Esophagus squamous epithelium (tissue), 4 donors: Measurements from ENCODE around the gene COL16A1.

Experiments
- POLR2A ChIP-seq, 4 donors: fragments of 450-650 bp; IDR thresholded peaks; one replicate each; pipeline ENCODE4 v1.6.1; 2017; ENCODE audit warnings: antibody characterized with exemption in 4 of 4, mild to moderate bottlenecking in 4 of 4, moderate library complexity in 3 of 4
- TF ChIP-seq, protein P1 (sequence below), 6 experiments: fragments of 450-650 bp in 4 of 6; fragments of 200-600 bp in 2 of 6; sonication (generic) in 2 of 6; IDR thresholded peaks; one replicate each; pipeline ENCODE4 v1.5.1; 2016 to 2019; ENCODE audit warnings: antibody characterized with exemption in 6 of 6, mild to moderate bottlenecking in 4 of 6, moderate library complexity in 4 of 6

DNA sequence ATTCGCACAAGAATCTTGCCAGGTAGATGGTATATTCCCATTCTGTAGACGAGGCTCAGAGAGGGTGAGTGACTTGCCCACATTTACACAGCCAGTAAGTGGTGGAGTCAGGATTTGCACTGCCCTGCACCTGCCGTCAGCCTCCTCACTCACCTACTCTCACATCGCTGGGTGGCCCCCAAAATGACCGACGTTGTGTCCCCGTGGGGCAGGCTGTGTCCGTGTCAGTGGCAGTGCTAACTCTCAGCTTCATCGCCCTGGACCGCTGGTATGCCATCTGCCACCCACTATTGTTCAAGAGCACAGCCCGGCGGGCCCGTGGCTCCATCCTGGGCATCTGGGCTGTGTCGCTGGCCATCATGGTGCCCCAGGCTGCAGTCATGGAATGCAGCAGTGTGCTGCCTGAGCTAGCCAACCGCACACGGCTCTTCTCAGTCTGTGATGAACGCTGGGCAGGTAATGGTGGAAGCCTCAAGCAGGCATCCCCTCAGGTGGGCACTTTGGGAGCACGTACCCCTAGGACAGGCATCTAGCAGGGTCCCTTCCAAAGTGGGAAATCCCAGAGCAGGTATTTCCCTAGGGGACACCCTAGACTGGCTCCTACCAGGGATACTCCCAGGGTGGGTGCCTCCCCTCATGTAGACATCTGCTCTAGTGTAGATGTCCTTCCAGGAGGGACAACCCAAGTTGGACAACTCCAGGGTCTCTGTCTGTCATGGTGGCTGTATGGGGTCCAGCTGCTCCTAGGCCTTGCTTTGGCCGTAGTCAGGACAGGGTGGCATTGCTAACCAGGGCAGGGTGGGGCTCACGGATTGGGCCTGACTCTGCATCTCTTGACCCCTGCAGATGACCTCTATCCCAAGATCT lies 83.0 kb downstream of the COL16A1 start:
- TF ChIP-seq, protein P1, sequence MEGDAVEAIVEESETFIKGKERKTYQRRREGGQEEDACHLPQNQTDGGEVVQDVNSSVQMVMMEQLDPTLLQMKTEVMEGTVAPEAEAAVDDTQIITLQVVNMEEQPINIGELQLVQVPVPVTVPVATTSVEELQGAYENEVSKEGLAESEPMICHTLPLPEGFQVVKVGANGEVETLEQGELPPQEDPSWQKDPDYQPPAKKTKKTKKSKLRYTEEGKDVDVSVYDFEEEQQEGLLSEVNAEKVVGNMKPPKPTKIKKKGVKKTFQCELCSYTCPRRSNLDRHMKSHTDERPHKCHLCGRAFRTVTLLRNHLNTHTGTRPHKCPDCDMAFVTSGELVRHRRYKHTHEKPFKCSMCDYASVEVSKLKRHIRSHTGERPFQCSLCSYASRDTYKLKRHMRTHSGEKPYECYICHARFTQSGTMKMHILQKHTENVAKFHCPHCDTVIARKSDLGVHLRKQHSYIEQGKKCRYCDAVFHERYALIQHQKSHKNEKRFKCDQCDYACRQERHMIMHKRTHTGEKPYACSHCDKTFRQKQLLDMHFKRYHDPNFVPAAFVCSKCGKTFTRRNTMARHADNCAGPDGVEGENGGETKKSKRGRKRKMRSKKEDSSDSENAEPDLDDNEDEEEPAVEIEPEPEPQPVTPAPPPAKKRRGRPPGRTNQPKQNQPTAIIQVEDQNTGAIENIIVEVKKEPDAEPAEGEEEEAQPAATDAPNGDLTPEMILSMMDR (IDR thresholded peaks at IDR 0.05): no peak
- TF ChIP-seq POLR2A (IDR thresholded peaks at IDR 0.05): no peak
